ENCODE data around the gene RAB19.

GRCh38 chr7:140440593-140440992, 36.7 kb downstream of the RAB19 start:
- no peak for TF ChIP-seq CTCF (IDR thresholded peaks at IDR 0.05; ENCODE audit: borderline replicate concordance, extremely low read depth, low read length, poor library complexity, severe bottlenecking)
- TF ChIP-seq EZH2 (IDR thresholded peaks at IDR 0.05; ENCODE audit: borderline replicate concordance, low read depth, low read length, severe bottlenecking): no peak
